ENCODE measurements around the gene LIN54. TPM values are rescaled to one million over a fixed set of nuclear protein-coding genes. Genes with fewer than 3 reads are reported as not detected.
"Not testable (repeated sequence)": the region's sequence is repeated elsewhere in the genome, so short reads cannot be mapped to it uniquely, and the experiment has no call there.

LIN54 gene
- total RNA-seq, 3 donors from 2014 or later, result 9.8 to 14.0 (median 11.7) TPM

DNA sequence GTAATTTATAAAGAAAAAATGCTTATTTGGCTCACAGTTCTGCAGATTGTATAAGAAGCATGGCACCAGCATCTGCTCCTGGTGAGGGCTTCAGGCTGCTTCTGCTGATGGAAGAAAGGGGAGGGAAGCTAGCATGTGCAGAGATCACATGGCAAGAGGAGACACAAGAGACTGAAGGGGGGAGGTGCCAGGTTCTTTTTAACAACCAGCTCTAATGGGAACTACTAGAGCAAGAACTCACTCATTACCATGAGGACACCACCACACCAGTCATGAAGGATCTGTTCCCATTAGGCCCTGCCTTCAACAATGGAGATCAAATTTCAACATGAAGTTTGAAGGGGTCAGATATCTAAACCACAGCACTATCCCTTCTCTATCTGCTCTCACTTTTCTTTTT is 14.9 kb upstream of the LIN54 start:
- no peak for DNase-seq (ENCODE audit: low spot score in 2 of 2)
- TF ChIP-seq CTCF (IDR thresholded peaks at IDR 0.05), result no peak
- TF ChIP-seq POLR2AphosphoS5 (IDR thresholded peaks at IDR 0.05), result no peak
- no peak for TF ChIP-seq POLR2A (IDR thresholded peaks at IDR 0.05)
- Histone ChIP-seq H3K4me3 (no peak overlapping the region), H3K36me3 (no peaks in the 10 kb centered on the region), H3K27me3 (no peaks in the 10 kb centered on the region), H3K9me3 (peaks cover 0 to 14% of the 10 kb centered on the region in 2 donors), H3K4me1 (no peaks in the 10 kb centered on the region), H3K27ac (no peak overlapping the region)
- intact Hi-C loops (cut with DNase I; ENCODE audit: low total_unique reads), result no loop called here

DNA sequence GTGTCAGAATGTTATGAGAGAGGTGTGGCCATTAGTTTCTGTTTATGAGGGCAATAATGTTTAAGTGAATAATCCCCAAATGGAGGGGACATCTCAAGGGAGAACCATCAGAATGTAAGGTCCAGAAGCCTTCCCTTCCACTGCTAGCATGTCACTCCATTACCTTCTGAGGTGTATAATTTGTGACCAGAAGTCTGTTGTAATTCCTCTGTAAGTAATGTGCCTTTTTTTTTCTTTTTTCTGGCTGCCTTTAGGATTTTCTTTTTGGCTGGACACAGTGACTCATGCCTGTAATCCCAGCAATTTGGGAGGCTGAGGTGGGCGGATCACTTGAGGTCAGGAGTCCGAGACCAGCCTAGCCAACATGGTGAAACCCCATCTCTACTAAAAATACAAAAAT is 13.6 kb upstream of the LIN54 start:
- Histone ChIP-seq H3K4me3 (no peak overlapping the region), H3K4me1 (no peaks in the 10 kb centered on the region), H3K27me3 (no peaks in the 10 kb centered on the region), H3K9me3 (peaks cover 0 to 14% of the 10 kb centered on the region in 2 donors), H3K36me3 (no peaks in the 10 kb centered on the region), H3K27ac (no peak overlapping the region)
- no peak for TF ChIP-seq POLR2A (IDR thresholded peaks at IDR 0.05)
- TF ChIP-seq POLR2AphosphoS5 (IDR thresholded peaks at IDR 0.05), result no peak
- TF ChIP-seq CTCF (IDR thresholded peaks at IDR 0.05), result no peak
- intact Hi-C loops (cut with DNase I; ENCODE audit: low total_unique reads), result no loop called here
- no peak for DNase-seq (ENCODE audit: low spot score in 2 of 2)

- H3K4me3 ChIP-seq; H3K27me3 ChIP-seq; H3K27ac ChIP-seq; H3K36me3 ChIP-seq; H3K4me1 ChIP-seq; intact Hi-C loops (cut with DNase I; ENCODE audit: low total_unique reads); DNase-seq (ENCODE audit: low spot score in 2 of 2): not testable (repeated sequence)
- H3K9me3 ChIP-seq, result peaks cover 0 to 14% of the 10 kb centered on the region in 2 donors
Measured at GRCh38 chr4:83023599-83023998, 13.0 kb upstream of the LIN54 start.

DNA sequence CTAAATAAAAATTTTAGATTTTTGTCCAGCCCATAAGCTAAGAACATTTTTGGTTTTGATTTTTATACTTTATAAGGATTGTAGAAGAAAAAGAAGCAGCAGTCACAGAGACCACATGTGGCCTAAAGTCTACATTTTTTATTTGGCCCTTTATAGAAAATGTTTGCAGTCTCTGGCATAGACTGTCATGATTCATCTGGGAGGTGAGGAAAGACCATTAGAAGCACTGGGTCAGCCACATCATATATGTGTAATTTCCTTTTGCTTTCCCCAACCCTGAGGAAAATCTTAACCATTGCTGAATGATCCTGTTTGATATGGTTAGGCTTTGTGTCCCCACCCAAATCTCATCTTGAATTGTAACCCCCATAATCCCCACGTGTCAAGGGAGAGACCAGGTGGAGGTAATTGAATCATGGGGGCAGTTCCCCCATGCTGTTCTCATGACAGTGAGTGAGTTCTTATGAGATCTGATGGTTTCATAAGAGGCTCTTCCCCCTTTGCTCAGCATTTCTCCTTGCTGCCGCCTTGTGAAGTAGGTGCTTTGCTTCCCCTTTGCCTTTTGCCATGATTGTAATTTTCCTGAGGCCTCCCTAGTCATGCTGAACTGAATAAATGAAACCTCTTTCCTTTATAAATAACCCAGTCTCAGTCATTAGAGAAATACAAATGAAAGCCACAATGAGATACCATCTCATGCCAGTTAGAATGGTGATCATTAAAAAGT is 12.3 kb upstream of the LIN54 start:
- Histone ChIP-seq H3K36me3 (no peaks in the 10 kb centered on the region), H3K4me1 (no peaks in the 10 kb centered on the region), H3K27me3 (no peaks in the 10 kb centered on the region), H3K4me3 (no peak overlapping the region), H3K9me3 (peaks cover 0 to 14% of the 10 kb centered on the region in 2 donors), H3K27ac (no peak overlapping the region)
- TF ChIP-seq POLR2A (IDR thresholded peaks at IDR 0.05) (no peak), POLR2AphosphoS5 (IDR thresholded peaks at IDR 0.05) (no peak), CTCF (IDR thresholded peaks at IDR 0.05) (no peak)
- intact Hi-C loops (cut with DNase I; ENCODE audit: low total_unique reads), result no loop called here
- no peak for DNase-seq (ENCODE audit: low spot score in 2 of 2)

DNA sequence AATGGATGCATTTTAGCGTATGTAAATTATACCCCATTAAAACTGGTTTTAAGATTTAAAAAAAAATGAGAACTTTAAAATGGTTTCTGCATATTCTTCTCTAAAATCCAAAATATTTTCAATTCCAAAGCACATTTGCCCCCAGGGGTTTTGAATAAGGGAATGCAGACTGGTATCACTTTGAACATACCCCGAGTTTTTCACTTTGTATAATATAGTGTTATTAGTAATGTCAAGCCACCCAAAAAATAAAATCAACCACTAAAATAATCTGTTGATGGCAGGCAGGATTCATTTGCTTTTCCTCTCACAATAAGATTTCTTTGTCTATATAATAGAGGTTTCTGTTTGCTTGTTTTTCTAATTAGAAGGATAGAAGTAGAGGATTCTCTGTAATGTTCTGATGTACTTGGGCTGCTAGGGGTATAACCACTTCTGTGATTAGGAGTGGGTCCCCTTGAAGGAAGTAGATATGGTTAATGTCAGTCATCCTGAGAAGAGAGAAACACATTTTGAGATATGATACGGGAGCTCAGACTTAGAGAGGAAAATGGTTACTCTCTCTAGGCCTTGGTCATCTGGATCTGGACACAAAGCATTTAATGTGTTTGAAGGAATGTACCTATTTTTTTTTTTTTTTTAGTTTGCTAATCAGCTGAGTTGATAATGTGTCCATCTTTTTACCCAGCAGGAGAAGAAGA is 9.3 kb upstream of the LIN54 start:
- no peaks in the 10 kb centered on the region for H3K36me3 ChIP-seq
- H3K27me3 ChIP-seq, result no peaks in the 10 kb centered on the region
- peaks cover 0 to 6% of the 10 kb centered on the region in 2 donors for H3K9me3 ChIP-seq
- DNase-seq (ENCODE audit: low spot score in 2 of 2), result no peak
- no peaks in the 10 kb centered on the region for H3K4me1 ChIP-seq
- intact Hi-C loops (cut with DNase I; ENCODE audit: low total_unique reads), result no loop called here
- no peak for TF ChIP-seq POLR2A (IDR thresholded peaks at IDR 0.05)
- no peak for TF ChIP-seq CTCF (IDR thresholded peaks at IDR 0.05)
- TF ChIP-seq POLR2AphosphoS5 (IDR thresholded peaks at IDR 0.05), result no peak
- no peak overlapping the region for H3K4me3 ChIP-seq
- no peak overlapping the region for H3K27ac ChIP-seq
